Muscle layer of colon (tissue), 2 donors: ENCODE results near the gene MESD.

Experiments
- H3K27ac ChIP-seq: one replicate; pipeline ENCODE4 v1.7.0; 2013; ENCODE audit warnings: low read depth, mild to moderate bottlenecking, low read length, moderate library complexity
- H3K27me3 ChIP-seq, 2 donors: one replicate each; pipeline ENCODE4 v1.7.0; 2013; ENCODE audit warnings: low read length in 2 of 2, mild to moderate bottlenecking in 2 of 2; ENCODE audit not compliant: insufficient read depth in 2 of 2, control insufficient read depth in 1 of 2
- H3K36me3 ChIP-seq: one replicate; pipeline ENCODE4 v1.7.0; 2013; ENCODE audit warnings: mild to moderate bottlenecking, low read length; ENCODE audit not compliant: insufficient read depth
- H3K4me1 ChIP-seq: one replicate; pipeline ENCODE4 v1.7.0; 2013; ENCODE audit warnings: mild to moderate bottlenecking, low read length; ENCODE audit not compliant: insufficient read depth
- H3K4me3 ChIP-seq, 2 donors: one replicate each; pipeline ENCODE4 v1.7.0; 2013; ENCODE audit warnings: low read length in 2 of 2, low read depth in 1 of 2, mild to moderate bottlenecking in 1 of 2, moderate library complexity in 1 of 2
- H3K9ac ChIP-seq: one replicate; pipeline ENCODE4 v1.7.0; 2013; ENCODE audit warnings: low read length
- H3K9me3 ChIP-seq: one replicate; pipeline ENCODE4 v1.7.0; 2013; ENCODE audit warnings: mild to moderate bottlenecking, low read length
- donor health status: abdominal sarcoma.
- donor health status: Adenocarcinoma of cecum.

The MESD gene

GRCh38 chr15:80942266-80942665, 47.4 kb downstream of the MESD start:
- H3K27ac ChIP-seq: no peak overlapping the region
- no peaks in the 10 kb centered on the region for H3K27me3 ChIP-seq
- H3K4me3 ChIP-seq: no peak overlapping the region
- H3K9me3 ChIP-seq: no peaks in the 10 kb centered on the region
- H3K9ac ChIP-seq: no peak overlapping the region
- H3K4me1 ChIP-seq: peaks cover 21% of the 10 kb centered on the region
- H3K36me3 ChIP-seq: peaks cover 14% of the 10 kb centered on the region

- Histone ChIP-seq H3K27ac (no peak overlapping the region), H3K36me3 (no peaks in the 10 kb centered on the region), H3K9ac (no peak overlapping the region), H3K27me3 (no peaks in the 10 kb centered on the region), H3K9me3 (no peaks in the 10 kb centered on the region), H3K4me3 (no peak overlapping the region), H3K4me1 (peaks cover 34% of the 10 kb centered on the region)
These were observed 48.8 kb downstream of the MESD start for GRCh38 chr15:80940851-80941250.

- no peaks in the 10 kb centered on the region for H3K36me3 ChIP-seq
- H3K4me3 ChIP-seq: no peak overlapping the region
- H3K27me3 ChIP-seq: no peaks in the 10 kb centered on the region
- H3K4me1 ChIP-seq: peaks cover 38% of the 10 kb centered on the region
- H3K9me3 ChIP-seq: no peaks in the 10 kb centered on the region
- no peak overlapping the region for H3K9ac ChIP-seq
- peak overlapping the region; percentile 59 for H3K27ac ChIP-seq
These were observed 49.3 kb downstream of the MESD start for GRCh38 chr15:80940331-80940730.

GRCh38 chr15:80939216-80939615, 50.4 kb downstream of the MESD start:
- H3K4me3 ChIP-seq: no peak overlapping the region
- no peak overlapping the region for H3K9ac ChIP-seq
- no peaks in the 10 kb centered on the region for H3K9me3 ChIP-seq
- no peaks in the 10 kb centered on the region for H3K27me3 ChIP-seq
- peak overlapping the region; percentile 59 for H3K27ac ChIP-seq
- H3K36me3 ChIP-seq: no peaks in the 10 kb centered on the region
- peaks cover 49% of the 10 kb centered on the region for H3K4me1 ChIP-seq

GRCh38 chr15:80937718-80938117, 51.9 kb downstream of the MESD start:
- no peaks in the 10 kb centered on the region for H3K9me3 ChIP-seq
- no peaks in the 10 kb centered on the region for H3K27me3 ChIP-seq
- H3K9ac ChIP-seq: no peak overlapping the region
- no peaks in the 10 kb centered on the region for H3K36me3 ChIP-seq
- H3K4me1 ChIP-seq: peaks cover 47% of the 10 kb centered on the region
- H3K4me3 ChIP-seq: no peak overlapping the region
- H3K27ac ChIP-seq: no peak overlapping the region

- H3K27me3 ChIP-seq: no peaks in the 10 kb centered on the region
- H3K4me1 ChIP-seq: peaks cover 57% of the 10 kb centered on the region
- no peaks in the 10 kb centered on the region for H3K36me3 ChIP-seq
- H3K27ac ChIP-seq: peak overlapping the region; percentile 74
- H3K9me3 ChIP-seq: no peaks in the 10 kb centered on the region
- no peak overlapping the region for H3K9ac ChIP-seq
- no peak overlapping the region for H3K4me3 ChIP-seq
These were observed 53.1 kb downstream of the MESD start for GRCh38 chr15:80936288-80937078.

- peak overlapping the region; percentile 52 for H3K27ac ChIP-seq
- no peak overlapping the region for H3K9ac ChIP-seq
- H3K27me3 ChIP-seq: no peaks in the 10 kb centered on the region
- no peak overlapping the region for H3K4me3 ChIP-seq
- H3K36me3 ChIP-seq: no peaks in the 10 kb centered on the region
- H3K9me3 ChIP-seq: no peaks in the 10 kb centered on the region
- H3K4me1 ChIP-seq: peaks cover 57% of the 10 kb centered on the region
These were observed 54.8 kb downstream of the MESD start for GRCh38 chr15:80934761-80935221.

- Histone ChIP-seq H3K9ac (no peak overlapping the region), H3K27me3 (no peaks in the 10 kb centered on the region), H3K27ac (peak overlapping the region; percentile 92), H3K4me1 (peaks cover 51% of the 10 kb centered on the region), H3K4me3 (peak overlapping the region in 1 of 2 donors; percentile 16), H3K9me3 (no peaks in the 10 kb centered on the region), H3K36me3 (no peaks in the 10 kb centered on the region)
These were observed 56.6 kb downstream of the MESD start for GRCh38 chr15:80932989-80933388.

GRCh38 chr15:80932513-80932815, 57.2 kb downstream of the MESD start:
- Histone ChIP-seq H3K4me1 (peaks cover 51% of the 10 kb centered on the region), H3K27me3 (no peaks in the 10 kb centered on the region), H3K36me3 (no peaks in the 10 kb centered on the region), H3K9ac (no peak overlapping the region), H3K9me3 (no peaks in the 10 kb centered on the region), H3K27ac (peak overlapping the region; percentile 92), H3K4me3 (peak overlapping the region in 1 of 2 donors; percentile 16)

GRCh38 chr15:80931721-80932512, 57.7 kb downstream of the MESD start:
- Histone ChIP-seq H3K9me3 (no peaks in the 10 kb centered on the region), H3K4me3 (peak overlapping the region in 1 of 2 donors; percentile 16), H3K27ac (peak overlapping the region; percentile 92), H3K9ac (no peak overlapping the region), H3K36me3 (no peaks in the 10 kb centered on the region), H3K4me1 (peaks cover 46% of the 10 kb centered on the region), H3K27me3 (no peaks in the 10 kb centered on the region)

- Histone ChIP-seq H3K27me3 (no peaks in the 10 kb centered on the region), H3K4me1 (peaks cover 39% of the 10 kb centered on the region), H3K9ac (no peak overlapping the region), H3K27ac (no peak overlapping the region), H3K36me3 (no peaks in the 10 kb centered on the region), H3K4me3 (no peak overlapping the region), H3K9me3 (no peaks in the 10 kb centered on the region)
These were observed 58.4 kb downstream of the MESD start for GRCh38 chr15:80931191-80931590.
